Body of pancreas (tissue), 4 donors: ENCODE measurements around the gene MYO1B. TPM values are rescaled to one million over a fixed set of nuclear protein-coding genes. Genes with fewer than 3 reads are reported as not detected.

ENCODE experiments used
- ATAC-seq: fragments of 150-250 bp; one replicate; pipeline ENCODE4 v1.9.1; 2016
- DNase-seq, 4 donors: peaks; one replicate each; pipeline ENCODE4 v3.0.0-alpha.2; 2019
- H3K27ac ChIP-seq, 4 donors: fragments of 200-600 bp; sonication (generic); 1 replicate in 3 of 4; 2 replicates in 1 of 4; pipeline versions ENCODE4 v1.5.1 to v1.6.1; 2016 to 2019; ENCODE audit warnings: mild to moderate bottlenecking in 1 of 4, mixed read lengths in 1 of 4, moderate library complexity in 1 of 4
- H3K27me3 ChIP-seq, 2 donors: fragments of 200-600 bp; sonication (generic); one replicate each; pipeline ENCODE4 v1.6.0; 2016; ENCODE audit warnings: mild to moderate bottlenecking in 1 of 2
- H3K36me3 ChIP-seq, 2 donors: fragments of 200-600 bp; sonication (generic); replicated peaks in 1 of 2; 2 replicates each; pipeline ENCODE4 v1.5.1; 2016; ENCODE audit warnings: low read depth in 2 of 2; ENCODE audit not compliant: insufficient read depth in 1 of 2
- H3K4me1 ChIP-seq: fragments of 200-600 bp; sonication (generic); one replicate; pipeline ENCODE4 v1.6.0; 2016
- H3K4me3 ChIP-seq, 2 donors: fragments of 200-600 bp; sonication (generic); 1 replicate in 1 of 2; 2 replicates in 1 of 2; pipeline ENCODE4 v1.5.1; 2016 to 2019
- H3K9me3 ChIP-seq, 3 donors: fragments of 200-600 bp; sonication (generic); 1 replicate in 2 of 3; 2 replicates in 1 of 3; pipeline ENCODE4 v1.5.1; 2016
- POLR2A ChIP-seq, 3 donors: fragments of 450-650 bp; IDR thresholded peaks; one replicate each; pipeline ENCODE4 v1.6.1; 2016; ENCODE audit warnings: antibody characterized with exemption in 3 of 3, mild to moderate bottlenecking in 2 of 3
- WGBS, 2 donors: methylation state at CpG; one replicate each; pipeline ENCODE4 v1.1.5; 2017; 5-methylcytosine and 5-hydroxymethylcytosine counted together
- intact Hi-C: fragments of 100-400 bp; cut with DNase I; formaldehyde crosslinking; loops from one replicate; pipeline ENCODE4 v1.15.1; 2023
- total RNA-seq, 2 donors: library from RNA; depleted of rRNA; stranded (reverse); fragments of >200 nt; gene quantifications; one replicate each; pipeline ENCODE4 v1.1.0, GENCODE V29; 2016
- TF ChIP-seq, protein P1 (sequence below), 7 experiments: fragments of 450-650 bp in 4 of 7; fragments of 200-600 bp in 3 of 7; sonication (generic) in 3 of 7; IDR thresholded peaks; one replicate each; pipeline ENCODE4 v1.5.1; 2016 to 2019; ENCODE audit warnings: antibody characterized with exemption in 7 of 7

MYO1B gene
- total RNA-seq, 2 donors from 2014 or later: 68.0 to 77.8 TPM

DNA sequence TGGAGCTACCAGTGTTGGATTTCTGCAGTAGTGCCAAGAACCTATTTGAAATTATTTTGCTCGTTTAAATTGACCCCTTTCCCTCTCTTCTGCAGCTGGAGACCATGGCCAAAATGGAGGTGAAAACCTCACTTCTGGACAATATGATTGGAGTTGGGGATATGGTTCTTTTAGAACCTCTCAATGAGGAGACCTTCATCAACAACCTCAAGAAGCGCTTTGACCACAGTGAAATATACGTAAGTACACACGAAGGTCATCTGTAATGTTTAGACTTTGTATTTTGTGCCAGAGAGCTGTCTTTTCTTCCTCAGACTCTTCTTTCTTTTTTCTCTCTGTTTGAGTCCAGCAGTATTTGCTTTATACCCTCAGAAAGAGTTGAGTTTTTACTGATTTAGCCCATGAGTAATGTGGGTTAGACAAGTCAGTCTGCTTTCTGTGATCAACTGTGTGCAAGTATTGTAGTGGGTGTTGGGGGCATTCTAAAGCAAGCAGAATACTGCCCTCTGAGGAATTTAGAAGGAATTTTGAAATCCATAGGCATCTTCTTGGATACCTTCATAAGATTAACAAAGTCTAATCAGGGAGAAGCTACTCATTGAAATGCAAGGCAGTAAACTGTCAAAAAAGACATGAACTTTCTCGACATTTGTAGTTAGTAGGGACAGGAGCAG, 31.7 kb downstream of the MYO1B start:
- intact Hi-C loops: no loop called here
- H3K27ac ChIP-seq: no peak overlapping the region
- no peak for DNase-seq
- no peaks in the 10 kb centered on the region for H3K27me3 ChIP-seq
- H3K9me3 ChIP-seq: no peaks in the 10 kb centered on the region
- H3K4me3 ChIP-seq: no peak overlapping the region
- no peak for TF ChIP-seq POLR2A (IDR thresholded peaks at IDR 0.05)
- TF ChIP-seq, protein P1, sequence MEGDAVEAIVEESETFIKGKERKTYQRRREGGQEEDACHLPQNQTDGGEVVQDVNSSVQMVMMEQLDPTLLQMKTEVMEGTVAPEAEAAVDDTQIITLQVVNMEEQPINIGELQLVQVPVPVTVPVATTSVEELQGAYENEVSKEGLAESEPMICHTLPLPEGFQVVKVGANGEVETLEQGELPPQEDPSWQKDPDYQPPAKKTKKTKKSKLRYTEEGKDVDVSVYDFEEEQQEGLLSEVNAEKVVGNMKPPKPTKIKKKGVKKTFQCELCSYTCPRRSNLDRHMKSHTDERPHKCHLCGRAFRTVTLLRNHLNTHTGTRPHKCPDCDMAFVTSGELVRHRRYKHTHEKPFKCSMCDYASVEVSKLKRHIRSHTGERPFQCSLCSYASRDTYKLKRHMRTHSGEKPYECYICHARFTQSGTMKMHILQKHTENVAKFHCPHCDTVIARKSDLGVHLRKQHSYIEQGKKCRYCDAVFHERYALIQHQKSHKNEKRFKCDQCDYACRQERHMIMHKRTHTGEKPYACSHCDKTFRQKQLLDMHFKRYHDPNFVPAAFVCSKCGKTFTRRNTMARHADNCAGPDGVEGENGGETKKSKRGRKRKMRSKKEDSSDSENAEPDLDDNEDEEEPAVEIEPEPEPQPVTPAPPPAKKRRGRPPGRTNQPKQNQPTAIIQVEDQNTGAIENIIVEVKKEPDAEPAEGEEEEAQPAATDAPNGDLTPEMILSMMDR (IDR thresholded peaks at IDR 0.05): no peak
- WGBS, 2 donors: 81% methylated on average over 5 of the region's 5 CpGs
- H3K36me3 ChIP-seq: peaks cover 0 to 2% of the 10 kb centered on the region in 2 donors
- no peak for ATAC-seq
- H3K4me1 ChIP-seq: peaks cover 33% of the 10 kb centered on the region

DNA sequence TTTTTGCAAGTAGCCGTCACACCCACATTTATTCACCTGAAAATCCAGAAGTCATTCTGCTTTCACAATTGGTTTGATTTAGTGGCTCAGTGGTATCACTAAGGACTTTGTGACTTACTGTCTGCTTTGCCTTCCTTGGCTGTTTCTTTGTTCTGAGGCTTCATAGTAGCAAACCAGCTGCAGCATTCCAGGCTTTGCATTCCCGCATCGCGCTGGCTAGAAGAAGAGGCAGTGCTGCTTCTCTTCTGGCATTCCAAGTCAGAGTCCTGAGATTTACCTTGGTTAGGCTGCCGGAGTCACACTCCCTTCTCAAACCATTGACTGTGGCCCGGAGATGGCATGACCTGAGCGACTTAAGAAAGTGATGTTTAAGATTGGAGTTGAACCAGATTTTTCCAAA, 35.1 kb downstream of the MYO1B start:
- no peaks in the 10 kb centered on the region for H3K9me3 ChIP-seq
- TF ChIP-seq, protein P1 (IDR thresholded peaks at IDR 0.05): no peak
- no peak for TF ChIP-seq POLR2A (IDR thresholded peaks at IDR 0.05)
- H3K4me1 ChIP-seq: peaks cover 7% of the 10 kb centered on the region
- no peak for ATAC-seq
- DNase-seq: no peak
- H3K4me3 ChIP-seq: no peak overlapping the region
- no peaks in the 10 kb centered on the region for H3K27me3 ChIP-seq
- intact Hi-C loops: no loop called here
- WGBS, 2 donors: 89 to 98% methylated on average over 5 to 7 of the region's 7 CpGs
- H3K27ac ChIP-seq: no peak overlapping the region
- H3K36me3 ChIP-seq: peaks cover 0 to 2% of the 10 kb centered on the region in 2 donors

DNA sequence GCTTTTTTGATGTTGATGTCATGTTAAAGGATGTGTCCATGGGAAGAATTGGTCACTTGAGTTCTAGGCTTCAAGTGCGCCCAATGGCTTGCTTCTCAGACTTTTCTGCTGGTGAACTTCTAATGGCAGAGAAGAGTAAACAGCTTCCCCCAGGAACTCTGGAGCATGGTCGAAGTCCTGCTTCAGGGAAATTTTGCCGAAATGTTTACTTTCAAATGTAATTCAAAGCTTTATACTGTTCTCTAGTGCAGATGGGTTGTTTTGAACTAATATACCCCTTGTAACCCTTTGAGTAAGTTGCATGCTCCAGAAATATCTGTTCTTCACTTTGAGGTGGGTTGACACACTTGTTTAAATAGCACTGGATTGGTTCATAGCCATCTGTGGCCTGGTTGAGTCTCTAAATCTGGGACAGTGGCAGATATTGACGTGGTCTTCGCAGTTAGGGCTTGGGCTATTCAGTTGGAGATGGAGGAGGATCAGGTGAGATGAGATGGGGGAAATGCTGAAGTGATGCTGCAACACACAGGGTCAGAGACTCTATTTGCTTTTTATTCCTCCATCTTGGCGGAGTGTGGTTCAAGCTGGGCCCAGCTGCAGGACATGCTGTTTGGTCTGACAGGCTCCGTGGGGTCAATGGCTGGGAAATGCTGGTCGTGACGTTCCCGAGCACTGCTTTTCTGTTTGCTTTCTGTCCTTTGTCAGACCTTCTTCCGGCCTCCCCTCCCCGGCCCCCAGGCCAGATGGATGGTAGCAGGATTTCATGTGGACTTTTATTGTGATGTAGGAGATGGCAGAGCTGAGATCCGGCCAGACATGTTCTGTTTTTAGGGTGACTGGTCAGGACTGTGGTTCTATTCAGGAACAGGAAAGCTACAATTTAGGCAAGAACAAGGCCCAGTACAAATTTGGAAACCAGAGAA, 35.9 kb downstream of the MYO1B start:
- no peak for DNase-seq
- intact Hi-C loops: no loop called here

DNA sequence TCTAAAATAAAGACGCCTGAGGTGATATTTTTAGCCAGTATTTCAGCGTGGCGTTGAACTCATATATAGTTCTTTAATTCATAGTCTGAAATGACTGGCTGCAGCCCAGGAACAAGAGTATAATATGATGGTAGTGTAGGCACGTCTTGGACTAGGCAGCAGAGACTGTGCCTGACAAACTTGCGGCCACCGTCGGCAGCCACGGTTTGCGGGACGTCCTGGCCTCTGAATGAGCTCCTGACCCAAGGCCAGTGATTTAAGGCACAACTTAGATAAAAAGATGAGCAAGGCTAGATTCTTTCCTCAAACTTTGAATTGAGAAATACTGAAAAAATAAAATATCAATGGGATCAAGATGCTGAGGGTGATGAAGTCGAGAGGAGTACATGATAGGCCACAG, 40.0 kb downstream of the MYO1B start:
- H3K9me3 ChIP-seq: no peaks in the 10 kb centered on the region
- no peaks in the 10 kb centered on the region for H3K4me1 ChIP-seq
- intact Hi-C loops: no loop called here
- no peak overlapping the region for H3K27ac ChIP-seq
- no peak overlapping the region for H3K4me3 ChIP-seq
- H3K27me3 ChIP-seq: no peaks in the 10 kb centered on the region
- TF ChIP-seq, protein P1 (IDR thresholded peaks at IDR 0.05): no peak
- TF ChIP-seq POLR2A (IDR thresholded peaks at IDR 0.05): no peak
- H3K36me3 ChIP-seq: no peaks in the 10 kb centered on the region
- DNase-seq: no peak
- ATAC-seq: no peak
- WGBS, 2 donors: 75 to 88% methylated on average over 11 of the region's 11 CpGs

More for the DNA sequence above, 35.9 kb downstream of the MYO1B start:
- Histone ChIP-seq H3K9me3 (no peaks in the 10 kb centered on the region), H3K27me3 (no peaks in the 10 kb centered on the region), H3K4me1 (peaks cover 7% of the 10 kb centered on the region), H3K36me3 (peaks cover 0 to 2% of the 10 kb centered on the region in 2 donors), H3K4me3 (no peak overlapping the region), H3K27ac (no peak overlapping the region)
- TF ChIP-seq POLR2A (IDR thresholded peaks at IDR 0.05): no peak
- no peak for ATAC-seq
- WGBS, 2 donors: 85 to 86% methylated on average over 13 of the region's 13 CpGs

DNA sequence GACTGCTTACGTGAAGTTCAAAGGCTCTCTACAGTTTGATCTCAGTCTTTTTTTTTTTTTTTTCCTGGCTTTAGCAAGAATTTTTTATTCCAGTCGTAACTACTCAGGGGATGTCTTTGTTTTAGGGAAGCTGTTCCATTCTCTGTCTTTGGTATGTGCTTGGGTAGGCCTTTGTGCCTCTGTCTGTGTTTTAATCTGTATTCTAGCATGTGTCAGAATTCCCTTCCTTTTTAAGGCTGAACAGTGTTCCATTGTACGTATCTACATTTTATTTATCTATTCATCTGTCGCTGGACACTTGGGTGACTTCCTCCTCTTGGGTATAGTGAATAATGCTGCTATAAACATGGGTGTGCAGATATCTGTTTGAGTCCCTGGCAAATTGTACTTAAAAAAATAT, 42.6 kb downstream of the MYO1B start:
- no peaks in the 10 kb centered on the region for H3K36me3 ChIP-seq
- H3K4me1 ChIP-seq: peaks cover 18% of the 10 kb centered on the region
- intact Hi-C loops: no loop called here
- no peaks in the 10 kb centered on the region for H3K27me3 ChIP-seq
- DNase-seq (no peak), ATAC-seq (no peak)
- no peak for TF ChIP-seq POLR2A (IDR thresholded peaks at IDR 0.05)
- TF ChIP-seq, protein P1 (IDR thresholded peaks at IDR 0.05): no peak
- no peak overlapping the region for H3K4me3 ChIP-seq
- WGBS, 2 donors: 73 to 81% methylated on average over 4 of the region's 4 CpGs
- H3K27ac ChIP-seq: no peak overlapping the region
- no peaks in the 10 kb centered on the region for H3K9me3 ChIP-seq
